ENCODE results near the gene KAZALD1. TPM values are rescaled to one million over a fixed set of nuclear protein-coding genes. Genes with fewer than 3 reads are reported as not detected.

KAZALD1 gene
- total and polyA plus RNA-seq, 12 donors = 3.3 to 16.5 (median 9.9) TPM

- peak; percentile 46 to 55 for DNase-seq
- H3K9me3 ChIP-seq = no peaks in the 10 kb centered on the region
- no peak overlapping the region for H3K27ac ChIP-seq
- peak; percentile 61 to 83 (median 73) for TF ChIP-seq CTCF (IDR thresholded peaks at IDR 0.05)
- ATAC-seq = peak in 7 of 8 donors; percentile 46 to 78 (median 65)
- no peaks in the 10 kb centered on the region for H3K4me1 ChIP-seq
- WGBS, 2 donors = 12 to 19% methylated on average over 7 of the region's 7 CpGs
- no peaks in the 10 kb centered on the region for H3K36me3 ChIP-seq
- intact Hi-C loops (cut with DNase I) = loop anchor here in 9 of 10 donors (1.0 to 5.0 kb wide), 5 partner anchors 45 to 48 kb away; no protein-coding TSS in a partner anchor
- peaks cover 0 to 93% (median 86%) of the 10 kb centered on the region in 7 donors for H3K27me3 ChIP-seq
- no peak overlapping the region for H3K4me3 ChIP-seq
Observed at GRCh38 chr10:101095550-101096213, 33.9 kb downstream of the KAZALD1 start.

- intact Hi-C loops (cut with DNase I) = loop anchor here in 4 of 10 donors (2.0 to 5.0 kb wide), 3 partner anchors 44 to 46 kb away; no protein-coding TSS in a partner anchor
- no peaks in the 10 kb centered on the region for H3K4me1 ChIP-seq
- DNase-seq = no peak
- no peaks in the 10 kb centered on the region for H3K36me3 ChIP-seq
- TF ChIP-seq CTCF (IDR thresholded peaks at IDR 0.05) = no peak
- H3K9me3 ChIP-seq = no peaks in the 10 kb centered on the region
- H3K27ac ChIP-seq = no peak overlapping the region
- no peak for ATAC-seq
- H3K4me3 ChIP-seq = no peak overlapping the region
- WGBS, 2 donors = 86 to 88% methylated on average over 4 of the region's 4 CpGs
- peaks cover 0 to 93% (median 83%) of the 10 kb centered on the region in 7 donors for H3K27me3 ChIP-seq
Observed at GRCh38 chr10:101096378-101096777, 34.6 kb downstream of the KAZALD1 start.

- ATAC-seq = no peak
- WGBS, 2 donors = 25 to 36% methylated on average over 4 of the region's 4 CpGs
- no peak overlapping the region for H3K4me3 ChIP-seq
- no peaks in the 10 kb centered on the region for H3K4me1 ChIP-seq
- DNase-seq = no peak
- peaks cover 0 to 96% (median 81%) of the 10 kb centered on the region in 7 donors for H3K27me3 ChIP-seq
- TF ChIP-seq CTCF (IDR thresholded peaks at IDR 0.05) = no peak
- intact Hi-C loops (cut with DNase I) = loop anchor here in 4 of 10 donors (2.0 to 5.0 kb wide), 3 partner anchors 43 to 45 kb away; no protein-coding TSS in a partner anchor
- H3K27ac ChIP-seq = no peak overlapping the region
- H3K36me3 ChIP-seq = no peaks in the 10 kb centered on the region
- no peaks in the 10 kb centered on the region for H3K9me3 ChIP-seq
Observed at GRCh38 chr10:101097881-101098280, 36.1 kb downstream of the KAZALD1 start.

- H3K9me3 ChIP-seq = no peaks in the 10 kb centered on the region
- peaks cover 0 to 89% (median 74%) of the 10 kb centered on the region in 7 donors for H3K27me3 ChIP-seq
- H3K4me1 ChIP-seq = no peaks in the 10 kb centered on the region
- ATAC-seq (no peak), DNase-seq (no peak)
- WGBS, 2 donors = 67 to 69% methylated on average over 6 of the region's 6 CpGs
- intact Hi-C loops (cut with DNase I) = loop anchor here in 2 of 10 donors (5.0 kb wide), 1 partner anchor 42 kb away; no protein-coding TSS in a partner anchor
- no peak for TF ChIP-seq CTCF (IDR thresholded peaks at IDR 0.05)
- H3K36me3 ChIP-seq = no peaks in the 10 kb centered on the region
- H3K4me3 ChIP-seq = no peak overlapping the region
- no peak overlapping the region for H3K27ac ChIP-seq
Observed at GRCh38 chr10:101099901-101100300, 38.1 kb downstream of the KAZALD1 start.
